Muscle layer of duodenum (tissue), 2 donors: Measurements from ENCODE around the gene CR1.
"Not testable (repeated sequence)": the region's sequence is repeated elsewhere in the genome, so short reads cannot be mapped to it uniquely, and the experiment has no call there.

Source experiments
- H3K27ac ChIP-seq: one replicate; pipeline ENCODE4 v1.7.0; 2013; ENCODE audit warnings: mild to moderate bottlenecking, low read length
- H3K27me3 ChIP-seq: one replicate; pipeline ENCODE4 v1.7.0; 2013; ENCODE audit warnings: low read depth, mild to moderate bottlenecking, control low read depth, low read length
- H3K36me3 ChIP-seq, 2 donors: one replicate each; pipeline ENCODE4 v1.7.0; 2013; ENCODE audit warnings: low read length in 2 of 2, control low read depth in 1 of 2, mild to moderate bottlenecking in 1 of 2; ENCODE audit not compliant: insufficient read depth in 2 of 2, control insufficient read depth in 1 of 2
- H3K4me1 ChIP-seq, 2 donors: one replicate each; pipeline ENCODE4 v1.7.0; 2013; ENCODE audit warnings: low read length in 2 of 2, mild to moderate bottlenecking in 2 of 2, control low read depth in 1 of 2, moderate library complexity in 1 of 2; ENCODE audit not compliant: insufficient read depth in 2 of 2, control insufficient read depth in 1 of 2
- H3K4me3 ChIP-seq, 2 donors: one replicate each; pipeline ENCODE4 v1.7.0; 2013; ENCODE audit warnings: low read length in 2 of 2, low read depth in 1 of 2, mild to moderate bottlenecking in 1 of 2
- H3K9me3 ChIP-seq, 2 donors: one replicate each; pipeline ENCODE4 v1.7.0; 2013; ENCODE audit warnings: low read length in 2 of 2, control low read depth in 1 of 2, mild to moderate bottlenecking in 1 of 2; ENCODE audit not compliant: control insufficient read depth in 1 of 2
- donor health status: healthy.

CR1 gene

DNA sequence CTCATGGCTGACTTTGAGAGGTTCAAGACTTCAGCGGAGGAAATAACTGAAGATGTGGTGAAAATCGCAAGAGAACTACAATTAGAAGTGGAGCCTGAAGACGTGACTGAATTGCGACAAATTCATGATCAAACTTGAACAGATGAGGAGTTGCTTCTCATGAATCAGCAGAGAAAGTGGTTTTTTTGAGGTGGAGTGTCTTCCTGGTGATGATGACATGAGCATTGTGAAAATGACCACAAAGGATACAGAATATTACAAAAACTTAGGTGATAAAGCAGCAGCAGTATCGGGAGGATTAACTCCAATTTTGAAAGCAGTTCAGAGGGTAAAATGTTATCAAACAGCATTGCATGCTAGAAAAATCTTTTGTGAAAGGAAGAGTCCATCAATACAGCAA lies 58.9 kb downstream of the CR1 start:
- not testable (repeated sequence) for H3K27ac ChIP-seq, H3K36me3 ChIP-seq

GRCh38 chr1:207565546-207566468 lies 69.8 kb downstream of the CR1 start:
- no peak overlapping the region for H3K27ac ChIP-seq
- H3K4me1 ChIP-seq = no peaks in the 10 kb centered on the region
- no peaks in the 10 kb centered on the region for H3K27me3 ChIP-seq
- H3K36me3 ChIP-seq = no peaks in the 10 kb centered on the region
- H3K4me3 ChIP-seq = no peak overlapping the region
- H3K9me3 ChIP-seq = no peaks in the 10 kb centered on the region

More for the DNA sequence above, 58.9 kb downstream of the CR1 start:
- H3K9me3 ChIP-seq, H3K27me3 ChIP-seq, H3K4me3 ChIP-seq, H3K4me1 ChIP-seq: not testable (repeated sequence)

- not testable (repeated sequence) for H3K4me1 ChIP-seq, H3K27ac ChIP-seq, H3K4me3 ChIP-seq, H3K9me3 ChIP-seq, H3K27me3 ChIP-seq, H3K36me3 ChIP-seq
These were observed 76.0 kb downstream of the CR1 start for GRCh38 chr1:207571926-207572325.

- not testable (repeated sequence) for H3K4me3 ChIP-seq, H3K36me3 ChIP-seq, H3K4me1 ChIP-seq, H3K27me3 ChIP-seq, H3K27ac ChIP-seq, H3K9me3 ChIP-seq
These were observed 77.1 kb downstream of the CR1 start for GRCh38 chr1:207573074-207573473.

DNA sequence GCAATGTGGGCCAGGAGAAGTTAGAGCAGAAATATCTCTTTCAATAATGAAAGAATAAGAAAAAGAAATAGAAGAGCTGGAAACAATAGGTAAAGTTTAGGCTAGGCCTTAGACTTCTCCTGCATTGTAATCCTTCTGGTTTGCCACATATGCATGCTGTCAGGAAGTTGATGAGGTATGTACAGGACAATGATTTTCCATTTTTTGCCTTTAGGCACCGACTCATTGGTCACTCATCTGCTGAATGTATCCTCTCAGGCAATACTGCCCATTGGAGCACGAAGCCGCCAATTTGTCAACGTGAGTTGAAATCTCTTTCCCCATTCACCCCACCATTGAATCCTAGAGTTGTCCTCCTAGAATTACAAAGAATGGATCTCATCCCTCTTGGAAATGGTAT lies 79.4 kb downstream of the CR1 start:
- H3K27me3 ChIP-seq, H3K27ac ChIP-seq, H3K36me3 ChIP-seq, H3K9me3 ChIP-seq, H3K4me3 ChIP-seq, H3K4me1 ChIP-seq: not testable (repeated sequence)

GRCh38 chr1:207578796-207579435 lies 83.0 kb downstream of the CR1 start:
- H3K4me3 ChIP-seq = no peak overlapping the region
- no peaks in the 10 kb centered on the region for H3K4me1 ChIP-seq
- H3K27me3 ChIP-seq = no peaks in the 10 kb centered on the region
- no peak overlapping the region for H3K27ac ChIP-seq
- no peaks in the 10 kb centered on the region for H3K36me3 ChIP-seq
- H3K9me3 ChIP-seq = no peaks in the 10 kb centered on the region

DNA sequence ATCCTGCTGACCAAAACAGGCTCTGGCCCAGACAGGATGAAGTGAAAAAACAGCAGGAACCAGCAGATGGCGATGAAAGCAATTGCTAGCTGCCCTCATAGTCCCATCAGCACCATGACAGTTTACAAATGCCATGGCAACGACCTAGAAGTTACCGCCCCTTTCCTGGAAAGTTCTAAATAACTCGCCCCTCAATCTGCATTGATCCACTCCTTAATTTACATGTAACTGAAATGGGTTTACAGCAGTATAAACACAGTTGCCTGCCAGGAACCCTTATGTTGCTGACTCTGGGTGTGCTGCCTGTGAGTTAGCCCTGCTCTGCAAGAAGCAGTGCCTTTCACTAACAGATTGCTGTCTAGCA lies 83.5 kb downstream of the CR1 start:
- H3K27me3 ChIP-seq = no peaks in the 10 kb centered on the region

GRCh38 chr1:207581496-207582153 lies 85.7 kb downstream of the CR1 start:
- no peaks in the 10 kb centered on the region for H3K4me1 ChIP-seq
- H3K4me3 ChIP-seq = no peak overlapping the region
- no peak overlapping the region for H3K27ac ChIP-seq
- H3K36me3 ChIP-seq = peaks cover 0 to 2% of the 10 kb centered on the region in 2 donors
- no peaks in the 10 kb centered on the region for H3K27me3 ChIP-seq
- H3K9me3 ChIP-seq = no peaks in the 10 kb centered on the region

More for the DNA sequence above, 83.5 kb downstream of the CR1 start:
- no peak overlapping the region for H3K27ac ChIP-seq
- H3K9me3 ChIP-seq = no peaks in the 10 kb centered on the region
- H3K4me3 ChIP-seq = no peak overlapping the region
- H3K4me1 ChIP-seq = no peaks in the 10 kb centered on the region
- no peaks in the 10 kb centered on the region for H3K36me3 ChIP-seq

- not testable (repeated sequence) for H3K27ac ChIP-seq, H3K9me3 ChIP-seq, H3K4me3 ChIP-seq, H3K36me3 ChIP-seq, H3K4me1 ChIP-seq, H3K27me3 ChIP-seq
These were observed 93.5 kb downstream of the CR1 start for GRCh38 chr1:207589506-207589905.

GRCh38 chr1:207591205-207591604 lies 95.2 kb downstream of the CR1 start:
- not testable (repeated sequence) for H3K36me3 ChIP-seq, H3K4me3 ChIP-seq, H3K27ac ChIP-seq, H3K4me1 ChIP-seq, H3K27me3 ChIP-seq, H3K9me3 ChIP-seq

- H3K27me3 ChIP-seq, H3K4me1 ChIP-seq, H3K36me3 ChIP-seq, H3K9me3 ChIP-seq, H3K4me3 ChIP-seq, H3K27ac ChIP-seq: not testable (repeated sequence)
These were observed 98.1 kb downstream of the CR1 start for GRCh38 chr1:207594095-207594494.
